ENCODE results near the gene SRPK2.

- TF ChIP-seq CTCF (IDR thresholded peaks at IDR 0.05) (no peak), POLR2AphosphoS5 (IDR thresholded peaks at IDR 0.05) (no peak)
These were observed 150.4 kb downstream of the SRPK2 start for GRCh38 chr7:105238198-105238765.
